ENCODE measurements around the gene CCDC13.

GRCh38 chr3:42736081-42736480, 37.0 kb downstream of the CCDC13 start:
- TF ChIP-seq POLR2AphosphoS5 (IDR thresholded peaks at IDR 0.05) (no peak), CTCF (IDR thresholded peaks at IDR 0.05) (no peak), POLR2A (IDR thresholded peaks at IDR 0.05) (no peak), EP300 (IDR thresholded peaks at IDR 0.05) (no peak)
